Osteocyte (in vitro differentiated cells): ENCODE data around the gene ST3GAL5. TPM values are rescaled to one million over a fixed set of nuclear protein-coding genes. Genes with fewer than 3 reads are reported as not detected.
A peak's percentile ranks its signal among the peaks of the same experiment; 100 is the strongest.

Source experiments
- DNase-seq: peaks from one replicate; pipeline ENCODE4 v3.0.0; 2021; ENCODE audit warnings: mixed read lengths; ENCODE audit not compliant: unreplicated experiment; ENCODE audit errors: extremely low spot score
- H3K27ac Mint-ChIP-seq: one replicate; pipeline ENCODE4 v1.8.0; 2021; ENCODE audit warnings: mild to moderate bottlenecking, mixed read lengths; ENCODE audit not compliant: unreplicated experiment
- H3K27me3 Mint-ChIP-seq: one replicate; pipeline ENCODE4 v1.8.0; 2021; ENCODE audit warnings: mixed read lengths; ENCODE audit not compliant: unreplicated experiment
- H3K36me3 Mint-ChIP-seq: one replicate; pipeline ENCODE4 v1.8.0; 2021; ENCODE audit warnings: mixed read lengths; ENCODE audit not compliant: unreplicated experiment
- H3K4me1 Mint-ChIP-seq: one replicate; pipeline ENCODE4 v1.8.0; 2021; ENCODE audit warnings: mixed read lengths; ENCODE audit not compliant: unreplicated experiment
- H3K4me3 Mint-ChIP-seq: one replicate; pipeline ENCODE4 v1.8.0; 2021; ENCODE audit warnings: mild to moderate bottlenecking, moderate library complexity, mixed read lengths; ENCODE audit not compliant: unreplicated experiment
- H3K9me3 Mint-ChIP-seq: one replicate; pipeline ENCODE4 v1.8.0; 2021; ENCODE audit warnings: mixed read lengths; ENCODE audit not compliant: unreplicated experiment
- CTCF ChIP-seq: fragments of 200-600 bp; sonication (generic); IDR thresholded peaks from 2 replicates; pipeline ENCODE4 v1.5.0; 2021; ENCODE audit warnings: antibody characterized with exemption, mild to moderate bottlenecking, moderate library complexity
- total RNA-seq: library from RNA; stranded (reverse); gene quantifications from 2 replicates; pipeline ENCODE4 v1.2.1, GENCODE V29; 2021

The ST3GAL5 gene
- total RNA-seq, 1 donor from 2014 or later: 42.2 TPM

GRCh38 chr2:85812094-85812735 lies 76.6 kb downstream of the ST3GAL5 start:
- Mint-ChIP-seq H3K4me1 (peaks cover 5% of the 10 kb centered on the region), H3K4me3 (no peak overlapping the region), H3K27me3 (peaks cover 27% of the 10 kb centered on the region), H3K9me3 (no peaks in the 10 kb centered on the region), H3K27ac (no peak overlapping the region), H3K36me3 (no peaks in the 10 kb centered on the region)
- DNase-seq: peak; percentile 70
- TF ChIP-seq CTCF: no peak

DNA sequence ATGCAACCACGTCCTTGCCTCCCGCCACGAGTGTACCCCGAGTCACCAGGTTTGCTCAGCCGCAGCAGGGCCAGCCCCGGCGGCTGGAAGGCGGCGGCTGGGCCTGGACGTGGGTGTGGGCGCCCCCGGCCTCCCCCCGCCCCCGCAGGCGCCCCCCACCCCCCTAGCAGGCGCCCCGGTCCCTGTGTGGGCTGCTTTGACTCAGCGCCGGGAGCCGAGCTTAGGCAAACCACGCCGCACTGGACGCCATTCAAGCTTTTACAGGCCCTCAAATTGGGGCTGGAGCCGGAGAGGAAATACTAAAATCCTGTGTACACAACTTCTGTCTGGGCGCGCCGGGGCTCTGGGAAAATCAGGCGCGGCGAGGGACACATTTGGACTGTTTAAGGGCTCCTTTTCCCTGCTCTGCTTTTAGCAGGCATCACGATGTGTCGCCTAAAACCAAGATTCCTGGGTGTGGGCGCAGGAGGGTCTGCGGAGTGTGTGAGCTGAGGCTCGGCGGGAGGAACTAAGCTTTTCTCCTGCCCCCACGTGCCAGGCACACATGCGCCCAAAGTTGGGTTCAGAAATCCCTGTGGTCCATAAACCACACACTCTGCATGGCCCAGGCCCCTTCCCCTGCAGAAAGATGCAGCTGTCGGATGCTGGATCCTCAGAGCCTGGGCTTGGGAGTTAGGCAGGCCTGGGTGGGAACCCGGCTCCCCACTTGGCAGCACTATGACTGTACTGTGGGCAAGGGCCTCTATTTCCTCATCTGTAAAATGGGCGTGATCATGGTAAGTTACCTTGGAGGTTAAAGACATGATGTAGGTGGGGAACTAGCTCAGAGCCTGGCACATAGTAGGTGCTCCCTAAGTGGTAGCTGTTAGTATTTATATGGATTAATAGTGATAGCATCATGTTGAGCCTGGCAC lies 77.4 kb downstream of the ST3GAL5 start:
- Mint-ChIP-seq H3K4me3 (no peak overlapping the region), H3K27ac (no peak overlapping the region), H3K4me1 (peaks cover 5% of the 10 kb centered on the region), H3K36me3 (no peaks in the 10 kb centered on the region), H3K9me3 (no peaks in the 10 kb centered on the region), H3K27me3 (peaks cover 26% of the 10 kb centered on the region)
- peak; percentile 82 for DNase-seq
- no peak for TF ChIP-seq CTCF

- Mint-ChIP-seq H3K27ac (no peak overlapping the region), H3K9me3 (no peaks in the 10 kb centered on the region), H3K4me1 (peaks cover 5% of the 10 kb centered on the region), H3K36me3 (no peaks in the 10 kb centered on the region), H3K4me3 (no peak overlapping the region), H3K27me3 (peaks cover 19% of the 10 kb centered on the region)
- no peak for TF ChIP-seq CTCF
- peak; percentile 81 for DNase-seq
These were observed 78.2 kb downstream of the ST3GAL5 start for GRCh38 chr2:85810371-85811179.

DNA sequence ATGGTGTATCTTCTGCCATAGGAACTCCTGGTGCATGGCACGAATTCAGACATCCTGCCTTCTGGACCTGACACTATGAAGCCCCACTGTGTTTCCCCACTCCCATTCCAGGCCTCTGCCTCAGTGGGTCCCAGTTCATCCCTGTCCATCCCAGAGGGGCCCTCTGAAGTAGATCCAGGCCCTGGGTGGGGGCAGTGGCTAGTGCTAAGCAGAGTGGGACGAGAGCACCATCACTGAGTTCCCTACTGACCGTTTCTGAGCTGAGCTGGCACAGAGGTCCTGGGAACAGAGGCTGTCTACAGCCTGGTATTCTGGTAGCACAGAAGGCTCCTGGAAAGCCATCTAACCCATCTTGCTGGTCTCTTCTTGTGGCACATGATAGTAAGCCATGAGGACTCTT lies 81.0 kb downstream of the ST3GAL5 start:
- Mint-ChIP-seq H3K9me3 (no peaks in the 10 kb centered on the region), H3K27me3 (peaks cover 18% of the 10 kb centered on the region), H3K36me3 (no peaks in the 10 kb centered on the region), H3K4me3 (no peak overlapping the region), H3K4me1 (no peaks in the 10 kb centered on the region), H3K27ac (no peak overlapping the region)
- no peak for TF ChIP-seq CTCF
- no peak for DNase-seq
